OCI-LY3 (cell line): Measurements from ENCODE around the gene PNPLA7.

Experiments used
- CTCF ChIP-seq: fragments of 200-600, 300-600 bp; sonication (generic); IDR thresholded peaks from 2 replicates; pipeline ENCODE4 v1.5.1; 2014; ENCODE audit warnings: antibody characterized with exemption, low read length, low read depth
- EZH2phosphoT487 ChIP-seq: fragments of 200-600 bp; shearing (Covaris generic); IDR thresholded peaks from 2 replicates; pipeline ENCODE4 v1.6.1; 2018; ENCODE audit warnings: antibody characterized with exemption, mixed run types, low read depth

- TF ChIP-seq CTCF = no peak
- no peak for TF ChIP-seq EZH2phosphoT487
Measured at GRCh38 chr9:137498720-137499150, 51.5 kb downstream of the PNPLA7 start.
